Hematopoietic multipotent progenitor cell treated with erythropoietin and hydrocortisone succinate and interleukin-3 and kit ligand, for 15 days (in vitro differentiated cells): ENCODE results near the gene DVL1.

Source experiments
- DNase-seq: peaks from one replicate; pipeline ENCODE4 v3.0.0-alpha.2; 2015; ENCODE audit warnings: low spot score

DVL1 gene

DNA sequence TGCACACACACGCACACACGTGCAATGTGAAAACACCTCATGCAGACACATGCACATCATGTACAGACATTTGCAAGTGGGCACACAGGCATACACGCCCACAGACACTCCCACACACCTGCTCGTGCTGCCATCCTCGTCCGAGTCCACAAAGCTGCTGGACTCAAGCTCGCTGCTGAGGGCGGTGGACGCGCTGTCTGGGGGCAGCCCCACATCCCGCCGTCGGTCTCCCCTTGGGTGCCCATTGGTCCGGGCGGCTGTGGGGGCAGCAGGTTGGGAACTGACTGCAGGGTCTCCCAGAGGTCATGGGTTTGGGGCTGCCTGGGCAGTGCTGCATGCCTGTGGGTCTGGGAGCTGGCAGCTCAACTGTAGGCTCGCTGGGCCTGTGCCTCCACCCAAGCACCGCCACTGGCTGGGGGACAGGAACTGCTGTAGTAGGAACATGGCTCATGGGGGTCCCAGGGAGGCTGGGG lies 7.6 kb downstream of the DVL1 start:
- no peak for DNase-seq

- no peak for DNase-seq
These were observed 8.2 kb downstream of the DVL1 start for GRCh38 chr1:1340791-1341548.

- DNase-seq, result no peak
These were observed 9.0 kb downstream of the DVL1 start for GRCh38 chr1:1340185-1340584.

- no peak for DNase-seq
These were observed 10.9 kb downstream of the DVL1 start for GRCh38 chr1:1338278-1338677.

- no peak for DNase-seq
These were observed 11.4 kb downstream of the DVL1 start for GRCh38 chr1:1337793-1338147.

GRCh38 chr1:1336931-1337792 lies 12.1 kb downstream of the DVL1 start:
- DNase-seq, result no peak

- no peak for DNase-seq
These were observed 12.8 kb downstream of the DVL1 start for GRCh38 chr1:1336446-1336845.

DNA sequence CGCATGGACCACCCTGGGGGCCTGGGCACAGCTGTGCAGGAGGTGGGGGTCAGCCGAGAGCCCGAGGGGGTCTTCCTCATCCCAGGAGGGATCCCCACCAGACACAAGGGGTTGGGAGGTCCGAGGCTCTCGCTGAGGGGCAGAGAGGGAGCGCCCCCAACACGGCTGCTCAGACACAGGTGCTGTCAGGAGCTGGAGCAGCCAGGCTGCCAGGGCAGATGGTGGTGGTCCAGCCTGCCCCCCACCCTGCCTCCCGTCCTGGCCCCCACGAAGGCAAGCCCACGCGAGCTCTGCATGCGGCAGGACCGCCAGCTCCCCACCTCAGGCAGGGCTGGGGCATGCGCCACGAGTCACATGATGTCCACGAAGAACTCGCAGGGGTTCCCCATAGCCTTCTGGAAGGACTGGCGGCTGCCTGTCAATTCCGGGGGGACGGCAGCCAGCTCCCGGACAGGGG lies 13.4 kb downstream of the DVL1 start:
- no peak for DNase-seq

DNA sequence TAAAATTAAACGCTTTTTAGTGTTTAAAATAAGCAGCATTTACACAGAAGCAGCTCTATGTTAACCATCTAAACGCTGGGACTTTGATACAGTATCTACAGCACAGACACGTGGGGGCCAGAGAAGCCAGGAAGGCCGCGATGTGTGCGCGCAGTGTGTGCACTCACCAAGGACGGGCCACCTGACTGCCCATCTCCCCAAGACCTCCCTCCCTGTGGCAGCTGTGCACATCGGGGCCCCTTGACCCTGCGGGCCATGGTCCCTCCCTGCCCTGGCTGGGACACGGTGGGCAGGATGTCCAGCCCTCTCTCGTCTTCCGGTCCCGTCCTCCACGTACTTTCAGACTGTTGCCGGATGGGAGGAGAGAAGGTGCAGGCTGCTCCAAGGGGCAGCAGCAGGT lies 13.9 kb downstream of the DVL1 start:
- no peak for DNase-seq

DNA sequence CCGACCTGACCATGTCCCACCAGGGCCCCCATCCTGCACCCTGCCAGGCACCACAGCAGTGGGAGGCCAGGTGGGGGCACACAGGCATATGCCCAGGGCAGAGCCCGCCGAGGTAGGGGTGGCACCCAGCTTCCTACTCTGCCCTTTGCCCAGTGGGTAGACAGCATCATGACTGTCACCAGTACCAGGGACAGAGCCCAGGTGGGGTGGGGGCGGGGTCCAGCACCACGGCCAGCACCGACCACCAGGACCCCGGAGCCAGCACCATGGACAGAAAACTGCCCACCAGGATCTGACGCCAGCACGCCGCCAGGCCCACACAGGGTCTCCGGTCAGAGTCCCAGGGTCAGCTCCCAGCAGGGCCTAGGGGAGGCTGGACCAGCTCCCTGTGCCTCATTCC lies 14.4 kb downstream of the DVL1 start:
- no peak for DNase-seq

DNA sequence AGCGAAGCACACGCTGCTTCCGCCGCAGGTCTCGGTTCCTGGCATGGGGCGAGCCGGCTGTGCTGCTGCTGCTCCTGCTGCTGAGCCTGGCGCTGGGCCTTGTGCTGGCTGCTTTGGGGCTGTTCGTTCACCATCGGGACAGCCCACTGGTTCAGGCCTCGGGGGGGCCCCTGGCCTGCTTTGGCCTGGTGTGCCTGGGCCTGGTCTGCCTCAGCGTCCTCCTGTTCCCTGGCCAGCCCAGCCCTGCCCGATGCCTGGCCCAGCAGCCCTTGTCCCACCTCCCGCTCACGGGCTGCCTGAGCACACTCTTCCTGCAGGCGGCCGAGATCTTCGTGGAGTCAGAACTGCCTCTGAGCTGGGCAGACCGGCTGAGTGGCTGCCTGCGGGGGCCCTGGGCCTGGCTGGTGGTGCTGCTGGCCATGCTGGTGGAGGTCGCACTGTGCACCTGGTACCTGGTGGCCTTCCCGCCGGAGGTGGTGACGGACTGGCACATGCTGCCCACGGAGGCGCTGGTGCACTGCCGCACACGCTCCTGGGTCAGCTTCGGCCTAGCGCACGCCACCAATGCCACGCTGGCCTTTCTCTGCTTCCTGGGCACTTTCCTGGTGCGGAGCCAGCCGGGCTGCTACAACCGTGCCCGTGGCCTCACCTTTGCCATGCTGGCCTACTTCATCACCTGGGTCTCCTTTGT lies 15.5 kb downstream of the DVL1 start:
- no peak for DNase-seq

GRCh38 chr1:1332774-1333480 lies 16.3 kb downstream of the DVL1 start:
- DNase-seq, result no peak

DNA sequence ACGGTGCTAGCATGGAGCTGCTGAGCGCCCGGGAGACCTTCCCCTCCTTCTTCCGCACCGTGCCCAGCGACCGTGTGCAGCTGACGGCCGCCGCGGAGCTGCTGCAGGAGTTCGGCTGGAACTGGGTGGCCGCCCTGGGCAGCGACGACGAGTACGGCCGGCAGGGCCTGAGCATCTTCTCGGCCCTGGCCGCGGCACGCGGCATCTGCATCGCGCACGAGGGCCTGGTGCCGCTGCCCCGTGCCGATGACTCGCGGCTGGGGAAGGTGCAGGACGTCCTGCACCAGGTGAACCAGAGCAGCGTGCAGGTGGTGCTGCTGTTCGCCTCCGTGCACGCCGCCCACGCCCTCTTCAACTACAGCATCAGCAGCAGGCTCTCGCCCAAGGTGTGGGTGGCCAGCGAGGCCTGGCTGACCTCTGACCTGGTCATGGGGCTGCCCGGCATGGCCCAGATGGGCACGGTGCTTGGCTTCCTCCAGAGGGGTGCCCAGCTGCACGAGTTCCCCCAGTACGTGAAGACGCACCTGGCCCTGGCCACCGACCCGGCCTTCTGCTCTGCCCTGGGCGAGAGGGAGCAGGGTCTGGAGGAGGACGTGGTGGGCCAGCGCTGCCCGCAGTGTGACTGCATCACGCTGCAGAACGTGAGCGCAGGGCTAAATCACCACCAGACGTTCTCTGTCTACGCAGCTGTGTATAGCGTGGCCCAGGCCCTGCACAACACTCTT lies 17.0 kb downstream of the DVL1 start:
- no peak for DNase-seq

- no peak for DNase-seq
These were observed 17.9 kb downstream of the DVL1 start, which contains the start of gene TAS1R3 for GRCh38 chr1:1331068-1331965. TSS of gene TAS1R3 (plus strand) at chr1:1331280. CDS start at chr1:1331346, 66 bp downstream.

- no peak for DNase-seq
These were observed 18.7 kb downstream of the DVL1 start for GRCh38 chr1:1330366-1331067.

GRCh38 chr1:1329304-1330210 lies 19.7 kb downstream of the DVL1 start:
- no peak for DNase-seq

- DNase-seq, result no peak
These were observed 21.0 kb downstream of the DVL1 start for GRCh38 chr1:1328254-1328653.

DNA sequence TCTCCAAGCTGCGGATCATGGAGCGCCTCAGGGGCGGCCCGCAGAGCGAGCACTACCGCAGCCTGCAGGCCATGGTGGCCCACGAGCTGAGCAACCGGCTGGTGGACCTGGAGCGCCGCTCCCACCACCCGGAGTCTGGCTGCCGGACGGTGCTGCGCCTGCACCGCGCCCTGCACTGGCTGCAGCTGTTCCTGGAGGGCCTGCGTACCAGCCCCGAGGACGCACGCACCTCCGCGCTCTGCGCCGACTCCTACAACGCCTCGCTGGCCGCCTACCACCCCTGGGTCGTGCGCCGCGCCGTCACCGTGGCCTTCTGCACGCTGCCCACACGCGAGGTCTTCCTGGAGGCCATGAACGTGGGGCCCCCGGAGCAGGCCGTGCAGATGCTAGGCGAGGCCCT lies 21.9 kb downstream of the DVL1 start:
- no peak for DNase-seq
